Activated B cell treated with CpG ODN at 0.5 μM for 24 hours (primary cell): ENCODE measurements around the gene LRBA. TPM values are rescaled to one million over a fixed set of nuclear protein-coding genes. Genes with fewer than 3 reads are reported as not detected.

Experiments used
- ATAC-seq: fragments of 200-7000 bp; cut with Tn5 transposase; one replicate; pipeline ENCODE4 v1.10.0; 2021; ENCODE audit warnings: low read depth, mild to moderate bottlenecking, moderate library complexity
- CTCF ChIA-PET: fragments of 350-600 bp; sonication (Branson Sonifier 250); formaldehyde crosslinking; loops from one replicate; lab custom pipeline; 2021; ENCODE audit warnings: antibody characterized with exemption; lab: Charles Lee
- POLR2A ChIA-PET: fragments of 350-600 bp; sonication (Branson Sonifier 250); formaldehyde crosslinking; loops from one replicate; lab custom pipeline; 2021; ENCODE audit warnings: antibody characterized with exemption; lab: Charles Lee
- DNase-seq: peaks from one replicate; pipeline ENCODE4 v3.0.0; 2022
- H3K27ac Mint-ChIP-seq: one replicate; pipeline ENCODE4 v1.8.0; 2020; ENCODE audit warnings: mixed read lengths
- H3K27me3 Mint-ChIP-seq: one replicate; pipeline ENCODE4 v1.8.0; 2021; ENCODE audit warnings: mixed read lengths
- H3K36me3 Mint-ChIP-seq: one replicate; pipeline ENCODE4 v1.8.0; 2021; ENCODE audit warnings: low read depth, mixed read lengths
- H3K4me1 Mint-ChIP-seq: one replicate; pipeline ENCODE4 v1.8.0; 2021; ENCODE audit warnings: mixed read lengths
- H3K4me3 Mint-ChIP-seq: one replicate; pipeline ENCODE4 v1.8.0; 2020; ENCODE audit warnings: mild to moderate bottlenecking, mixed read lengths
- H3K9me3 Mint-ChIP-seq: one replicate; pipeline ENCODE4 v1.8.0; 2020; ENCODE audit warnings: mixed read lengths
- intact Hi-C: fragments of 100-400 bp; cut with micrococcal nuclease; formaldehyde crosslinking; loops from one replicate; pipeline ENCODE4 v1.15.1; 2024
- total RNA-seq: library from RNA; stranded (reverse); gene quantifications from 2 replicates; pipeline ENCODE4 v1.2.3, GENCODE V29; 2022
- TF ChIP-seq, protein P1 (sequence below): fragments of 200-600 bp; IDR thresholded peaks from one replicate; pipeline ENCODE4 v1.8.0; 2022; ENCODE audit warnings: antibody characterized with exemption, mild to moderate bottlenecking

The LRBA gene
- total RNA-seq, 1 donor from 2014 or later: 66.5 TPM

DNA sequence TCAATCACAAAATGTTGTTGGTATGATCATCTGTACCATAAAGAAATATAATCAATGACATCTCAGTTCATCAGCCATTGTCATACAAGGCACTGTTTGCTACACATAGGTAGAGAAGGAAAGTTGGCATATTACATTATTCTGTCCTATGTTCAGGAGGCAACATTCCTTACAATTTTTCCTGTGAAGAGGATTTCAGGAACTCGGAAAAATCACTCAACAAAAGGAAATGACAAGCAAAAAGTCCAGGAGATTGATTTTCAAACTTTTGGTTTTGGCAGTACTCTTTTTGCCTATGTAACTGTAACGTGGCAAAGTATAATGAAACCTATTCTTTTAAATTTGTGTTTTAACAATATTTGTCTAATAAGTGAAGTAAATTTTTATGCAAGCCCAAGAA is 301.8 kb downstream of the LRBA start:
- H3K9me3 Mint-ChIP-seq: no peaks in the 10 kb centered on the region
- DNase-seq (no peak), ATAC-seq (no peak)

DNA sequence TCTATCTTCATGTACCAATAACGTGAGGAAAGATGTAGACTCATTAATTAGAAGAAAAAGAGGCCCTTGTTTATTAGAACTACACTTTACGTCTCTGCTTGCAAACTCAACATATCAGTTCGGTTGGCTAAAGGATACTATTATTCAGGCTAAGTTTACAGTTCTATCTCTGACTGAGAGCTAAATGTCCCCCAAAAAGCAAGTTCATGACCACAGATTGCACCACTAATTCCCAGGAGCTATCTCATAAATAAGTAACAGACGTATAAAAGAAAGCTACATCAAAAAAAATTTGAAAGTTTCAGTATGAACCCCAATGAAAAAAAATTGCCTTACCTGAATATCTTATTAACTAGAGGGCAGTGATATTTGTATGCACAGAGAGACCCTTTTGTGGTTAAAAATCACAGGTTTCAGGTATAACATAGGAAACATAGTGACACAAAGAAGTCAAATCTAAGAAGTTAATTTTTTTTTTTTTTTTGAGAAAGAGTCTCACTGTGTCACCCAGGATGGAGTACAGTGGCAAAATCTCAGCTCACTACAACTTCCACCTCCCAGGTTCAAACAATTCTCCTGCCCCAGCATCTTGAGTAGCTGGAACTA is 304.2 kb downstream of the LRBA start:
- Mint-ChIP-seq H3K36me3 (peaks cover 18% of the 10 kb centered on the region), H3K4me3 (no peak overlapping the region), H3K9me3 (no peaks in the 10 kb centered on the region), H3K4me1 (no peaks in the 10 kb centered on the region), H3K27me3 (no peaks in the 10 kb centered on the region), H3K27ac (no peak overlapping the region)
- DNase-seq (no peak), ATAC-seq (no peak)
- ChIA-PET POLR2A (no interaction called here), CTCF (no interaction called here)
- TF ChIP-seq, protein P1, sequence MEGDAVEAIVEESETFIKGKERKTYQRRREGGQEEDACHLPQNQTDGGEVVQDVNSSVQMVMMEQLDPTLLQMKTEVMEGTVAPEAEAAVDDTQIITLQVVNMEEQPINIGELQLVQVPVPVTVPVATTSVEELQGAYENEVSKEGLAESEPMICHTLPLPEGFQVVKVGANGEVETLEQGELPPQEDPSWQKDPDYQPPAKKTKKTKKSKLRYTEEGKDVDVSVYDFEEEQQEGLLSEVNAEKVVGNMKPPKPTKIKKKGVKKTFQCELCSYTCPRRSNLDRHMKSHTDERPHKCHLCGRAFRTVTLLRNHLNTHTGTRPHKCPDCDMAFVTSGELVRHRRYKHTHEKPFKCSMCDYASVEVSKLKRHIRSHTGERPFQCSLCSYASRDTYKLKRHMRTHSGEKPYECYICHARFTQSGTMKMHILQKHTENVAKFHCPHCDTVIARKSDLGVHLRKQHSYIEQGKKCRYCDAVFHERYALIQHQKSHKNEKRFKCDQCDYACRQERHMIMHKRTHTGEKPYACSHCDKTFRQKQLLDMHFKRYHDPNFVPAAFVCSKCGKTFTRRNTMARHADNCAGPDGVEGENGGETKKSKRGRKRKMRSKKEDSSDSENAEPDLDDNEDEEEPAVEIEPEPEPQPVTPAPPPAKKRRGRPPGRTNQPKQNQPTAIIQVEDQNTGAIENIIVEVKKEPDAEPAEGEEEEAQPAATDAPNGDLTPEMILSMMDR: no peak
- intact Hi-C loops: no loop called here

More for the DNA sequence above, 301.8 kb downstream of the LRBA start:
- CTCF ChIA-PET: no interaction called here
- H3K36me3 Mint-ChIP-seq: peaks cover 23% of the 10 kb centered on the region
- no peak overlapping the region for H3K4me3 Mint-ChIP-seq
- POLR2A ChIA-PET: no interaction called here
- TF ChIP-seq, protein P1: no peak
- intact Hi-C loops: no loop called here
- no peaks in the 10 kb centered on the region for H3K4me1 Mint-ChIP-seq
- no peak overlapping the region for H3K27ac Mint-ChIP-seq
- no peaks in the 10 kb centered on the region for H3K27me3 Mint-ChIP-seq

DNA sequence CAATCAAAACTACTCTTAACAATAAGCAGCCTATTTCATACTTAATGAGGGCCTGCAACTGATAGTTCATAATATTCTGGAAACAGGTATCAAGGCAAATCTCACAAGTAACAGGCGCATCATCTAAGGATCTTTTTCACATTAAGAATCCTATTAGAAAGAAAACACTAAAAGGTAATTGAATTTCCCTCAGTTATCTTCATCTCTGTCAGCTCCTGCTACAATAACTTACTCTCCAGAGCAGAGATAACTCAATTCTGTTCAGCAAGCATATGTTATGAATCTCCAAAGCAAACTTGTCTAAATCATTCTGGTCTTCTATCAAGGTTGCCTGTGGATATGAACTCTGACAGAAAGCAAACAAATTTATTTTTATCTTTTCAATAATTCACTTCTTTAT is 307.1 kb downstream of the LRBA start:
- DNase-seq: no peak
- TF ChIP-seq, protein P1: no peak
- ATAC-seq: no peak
- CTCF ChIA-PET: no interaction called here
- intact Hi-C loops: no loop called here
- Mint-ChIP-seq H3K4me1 (no peaks in the 10 kb centered on the region), H3K4me3 (no peak overlapping the region), H3K36me3 (peaks cover 12% of the 10 kb centered on the region), H3K27ac (no peak overlapping the region), H3K9me3 (no peaks in the 10 kb centered on the region), H3K27me3 (no peaks in the 10 kb centered on the region)
- POLR2A ChIA-PET: no interaction called here

DNA sequence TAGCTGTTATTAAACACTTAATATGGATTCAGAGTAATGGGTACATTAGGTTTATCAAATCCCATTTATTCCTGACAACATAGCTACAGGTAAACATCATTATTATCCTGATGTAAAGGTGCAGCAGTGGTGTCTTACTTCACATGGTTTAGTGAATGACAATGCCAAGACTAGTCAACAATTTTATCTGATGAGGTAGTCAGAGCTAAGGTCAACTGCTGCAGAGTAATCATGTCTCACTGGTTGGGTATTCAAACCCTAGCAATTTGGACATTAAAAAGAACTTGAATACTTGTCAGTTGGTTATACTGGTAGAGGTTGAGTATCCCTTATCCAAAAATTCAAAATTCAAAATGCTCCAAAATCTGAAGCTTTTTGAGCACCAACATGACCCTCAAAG is 315.5 kb downstream of the LRBA start:
- H3K27ac Mint-ChIP-seq: no peak overlapping the region
- ATAC-seq (no peak), DNase-seq (no peak)
- no peaks in the 10 kb centered on the region for H3K27me3 Mint-ChIP-seq
- H3K9me3 Mint-ChIP-seq: no peaks in the 10 kb centered on the region
- H3K36me3 Mint-ChIP-seq: peaks cover 7% of the 10 kb centered on the region
- POLR2A ChIA-PET: no interaction called here
- intact Hi-C loops: no loop called here
- no peaks in the 10 kb centered on the region for H3K4me1 Mint-ChIP-seq
- no peak overlapping the region for H3K4me3 Mint-ChIP-seq
- TF ChIP-seq, protein P1: no peak
- CTCF ChIA-PET: no interaction called here

DNA sequence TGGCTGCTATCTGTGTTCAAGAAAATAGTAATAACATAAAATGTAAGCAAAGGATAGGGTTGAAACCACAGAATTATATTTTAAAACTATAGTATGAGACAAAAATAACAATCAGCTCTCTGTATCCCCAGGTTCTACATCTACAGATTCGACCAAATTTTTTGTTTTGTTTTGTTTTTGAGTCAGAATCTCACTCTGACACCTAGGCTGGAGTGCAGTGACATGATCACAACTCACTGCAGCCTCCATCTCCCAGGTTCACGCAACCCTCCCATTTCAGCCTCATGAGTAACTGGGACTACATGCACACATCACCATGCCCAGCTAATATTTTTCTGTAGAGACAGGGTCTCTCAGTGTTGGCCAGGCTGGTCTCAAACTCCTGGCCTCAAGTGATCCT is 319.9 kb downstream of the LRBA start:
- TF ChIP-seq, protein P1: no peak
- intact Hi-C loops: no loop called here
- Mint-ChIP-seq H3K4me1 (no peaks in the 10 kb centered on the region), H3K27ac (no peak overlapping the region), H3K36me3 (peaks cover 15% of the 10 kb centered on the region), H3K9me3 (no peaks in the 10 kb centered on the region), H3K27me3 (no peaks in the 10 kb centered on the region), H3K4me3 (no peak overlapping the region)
- ChIA-PET CTCF (no interaction called here), POLR2A (no interaction called here)
- no peak for DNase-seq
- ATAC-seq: no peak
